Lung (tissue), 12 donors: ENCODE data around the gene FGF21. TPM values are rescaled to one million over a fixed set of nuclear protein-coding genes. Genes with fewer than 3 reads are reported as not detected.

ENCODE experiments used
- ATAC-seq: fragments of 200-7000 bp; cut with Tn5 transposase; one replicate; pipeline ENCODE4 v1.9.1; 2020; ENCODE audit warnings: moderate number of reproducible peaks; ENCODE audit not compliant: insufficient read depth, low FRiP score
- DNase-seq, 3 donors: peaks; one replicate each; pipeline ENCODE4 v3.0.0-alpha.2; 2013 to 2017
- H3K27ac ChIP-seq, 2 donors: one replicate each; pipeline ENCODE4 v1.5.1; 2013; ENCODE audit warnings: mild to moderate bottlenecking in 2 of 2, moderate library complexity in 2 of 2, control low read depth in 1 of 2, inconsistent platforms in 1 of 2, low read depth in 1 of 2, low read length in 1 of 2
- H3K27me3 ChIP-seq, 3 donors: one replicate each; pipeline ENCODE4 v1.5.1; 2013; ENCODE audit warnings: low read length in 2 of 3; ENCODE audit not compliant: control insufficient read depth in 3 of 3, insufficient read depth in 3 of 3
- H3K36me3 ChIP-seq, 4 donors: one replicate each; pipeline ENCODE4 v1.5.1; 2013; ENCODE audit warnings: low read length in 4 of 4, mild to moderate bottlenecking in 1 of 4, moderate library complexity in 1 of 4; ENCODE audit not compliant: control insufficient read depth in 4 of 4, insufficient read depth in 4 of 4
- H3K4me1 ChIP-seq, 5 donors: one replicate each; pipeline ENCODE4 v1.5.1; 2013; ENCODE audit warnings: low read length in 5 of 5, mild to moderate bottlenecking in 2 of 5, moderate library complexity in 1 of 5; ENCODE audit not compliant: control insufficient read depth in 5 of 5, insufficient read depth in 5 of 5
- H3K4me3 ChIP-seq: one replicate; pipeline ENCODE4 v1.5.1; 2013; ENCODE audit warnings: mild to moderate bottlenecking, control low read depth, moderate library complexity
- H3K9ac ChIP-seq, 2 donors: one replicate each; pipeline ENCODE4 v1.5.1; 2013; ENCODE audit warnings: low read length in 2 of 2, control low read depth in 1 of 2; ENCODE audit not compliant: insufficient read depth in 1 of 2
- H3K9me3 ChIP-seq, 4 donors: one replicate each; pipeline ENCODE4 v1.5.1; 2013; ENCODE audit warnings: low read length in 3 of 4, mild to moderate bottlenecking in 1 of 4, moderate library complexity in 1 of 4; ENCODE audit not compliant: control insufficient read depth in 4 of 4, insufficient read depth in 3 of 4
- CTCF ChIP-seq: IDR thresholded peaks from 2 replicates; pipeline ENCODE4 v1.5.1; 2012; ENCODE audit warnings: mild to moderate bottlenecking; ENCODE audit errors: control extremely low read depth, extremely low read depth
- WGBS, 2 donors: extraction: QIAGEN DNeasy Blood & Tissue Kit; methylation state at CpG; one replicate each; pipeline ENCODE4 v1.1.7; 2013; 5-methylcytosine and 5-hydroxymethylcytosine counted together
- polyA plus RNA-seq, 2 donors: library from polyadenylated mRNA; stranded (reverse); fragments of 200-250 nt; gene quantifications; one replicate each; pipeline ENCODE4 v1.2.1, GENCODE V29; 2013
- total RNA-seq, 2 donors: library from RNA; depleted of rRNA in 1 of 2; stranded (reverse); fragments of >200 nt in 1 of 2; gene quantifications; one replicate each; pipeline ENCODE4 v1.2.1, GENCODE V29; 2014 to 2021
- donor health status: control.
- donor health status: control.
- donor health status: Bipolar disorder and iron deficiency.
- donor health status: healthy.
- donor health status: DM: yes; HTN: yes; CAD: no.

The FGF21 gene
- total and polyA plus RNA-seq, 4 donors = not detected

GRCh38 chr19:48746738-48747575 is 8.4 kb upstream of the FGF21 start, which contains the start of gene IZUMO1:
Gene IZUMO1, minus strand, starts transcription at chr19:48746909. Its CDS starts 1,050 bp downstream, at chr19:48745859.
- Histone ChIP-seq H3K27me3 (peaks cover 0 to 17% (median 6%) of the 10 kb centered on the region in 3 donors), H3K27ac (peak within 1 kb of the TSS; percentile 65 to 67), H3K9ac (no peak within 1 kb of the TSS), H3K4me1 (peaks cover 0 to 10% (median 0%) of the 10 kb centered on the region in 5 donors), H3K9me3 (peaks cover 0 to 2% (median 0%) of the 10 kb centered on the region in 4 donors), H3K4me3 (no peak within 1 kb of the TSS), H3K36me3 (peaks cover 0 to 10% (median 0%) of the 10 kb centered on the region in 4 donors)
- WGBS, 2 donors = 19 to 28% methylated on average over 31 of the region's 31 CpGs
- ATAC-seq (peak; percentile 81), DNase-seq (peak; percentile 81 to 88 (median 87))
- TF ChIP-seq CTCF = no peak

GRCh38 chr19:48749571-48750198 is 5.6 kb upstream of the FGF21 start:
- no peak overlapping the region for H3K27ac ChIP-seq
- H3K36me3 ChIP-seq = peaks cover 0 to 10% (median 0%) of the 10 kb centered on the region in 4 donors
- H3K27me3 ChIP-seq = peaks cover 0 to 21% (median 13%) of the 10 kb centered on the region in 3 donors
- TF ChIP-seq CTCF = no peak
- DNase-seq = no peak
- H3K4me3 ChIP-seq = no peak overlapping the region
- peaks cover 0 to 2% (median 0%) of the 10 kb centered on the region in 4 donors for H3K9me3 ChIP-seq
- H3K4me1 ChIP-seq = peaks cover 0 to 23% (median 7%) of the 10 kb centered on the region in 5 donors
- H3K9ac ChIP-seq = no peak overlapping the region
- 71 to 79% methylated on average over 4 of the region's 4 CpGs for WGBS, 2 donors
- ATAC-seq = no peak

GRCh38 chr19:48750351-48750750 is 5.0 kb upstream of the FGF21 start:
- Histone ChIP-seq H3K9me3 (peaks cover 0 to 2% (median 0%) of the 10 kb centered on the region in 4 donors), H3K4me3 (no peak overlapping the region), H3K27me3 (peaks cover 0 to 18% (median 13%) of the 10 kb centered on the region in 3 donors), H3K4me1 (peaks cover 0 to 22% (median 7%) of the 10 kb centered on the region in 5 donors), H3K9ac (no peak overlapping the region), H3K36me3 (peaks cover 0 to 10% (median 0%) of the 10 kb centered on the region in 4 donors), H3K27ac (no peak overlapping the region)
- DNase-seq (no peak), ATAC-seq (no peak)
- 93 to 98% methylated on average over 31 of the region's 31 CpGs for WGBS, 2 donors
- TF ChIP-seq CTCF = no peak
